ENCODE results near the gene DGCR2.
"Not testable (repeated sequence)": the region's sequence is repeated elsewhere in the genome, so short reads cannot be mapped to it uniquely, and the experiment has no call there.

The DGCR2 gene

DNA sequence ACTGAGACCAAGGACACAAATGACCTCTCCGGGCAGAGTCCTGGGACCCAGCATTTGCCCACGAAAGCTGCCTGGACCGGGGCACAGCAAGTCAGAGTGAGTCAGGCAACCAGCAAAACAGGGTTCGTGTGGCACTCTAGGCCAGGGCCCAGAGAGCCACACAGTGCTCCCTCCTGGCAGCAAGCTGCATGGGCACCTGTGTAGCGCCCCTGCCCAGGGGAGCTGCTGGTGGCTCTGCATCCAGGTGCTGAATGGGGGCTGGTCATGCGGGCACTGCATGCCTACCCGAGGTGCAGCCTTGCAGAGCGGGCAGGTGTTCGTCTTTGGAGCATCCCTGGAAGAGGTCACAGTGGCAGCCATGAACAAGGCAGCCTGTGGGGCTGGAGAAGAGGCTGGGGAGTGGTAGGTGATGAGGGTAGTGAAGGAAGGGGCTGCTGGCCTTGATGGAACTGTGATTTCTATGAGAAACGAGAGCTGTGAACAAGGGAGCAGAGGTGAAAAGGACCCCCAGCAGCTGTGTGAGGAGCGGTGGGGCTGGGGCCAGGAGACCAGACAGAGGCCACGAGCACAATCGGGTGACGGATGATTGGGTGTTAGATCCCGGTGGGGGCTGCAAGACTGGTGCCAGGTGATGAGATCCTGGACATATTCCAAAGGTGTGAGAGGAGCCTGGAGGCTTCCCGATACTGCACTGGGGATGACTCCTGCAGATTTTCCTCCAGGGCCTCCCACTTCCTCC lies 63.3 kb downstream of the DGCR2 start:
- DNase-seq = no peak

GRCh38 chr22:19057999-19058491 lies 64.2 kb downstream of the DGCR2 start:
- no peak for DNase-seq

DNA sequence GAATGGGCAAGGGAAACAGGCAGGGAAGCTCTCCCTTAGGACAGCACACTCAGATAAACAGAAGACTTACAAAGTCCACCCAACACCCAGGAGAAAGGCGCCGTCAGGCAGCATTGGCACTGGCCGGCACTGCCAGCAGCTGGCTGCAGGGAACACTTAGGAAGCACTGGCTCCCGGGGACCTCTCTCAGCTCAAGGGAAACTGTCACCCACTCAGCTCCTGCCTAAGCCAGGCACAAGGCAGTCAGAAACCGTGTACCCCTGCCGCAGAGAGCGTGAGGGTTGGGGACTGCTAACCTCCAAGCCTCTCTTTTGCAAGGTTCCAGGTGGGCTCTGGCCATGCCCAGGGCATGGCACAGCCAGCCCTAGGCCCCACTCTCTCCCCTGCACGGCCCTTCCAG lies 64.7 kb downstream of the DGCR2 start:
- no peak for DNase-seq

DNA sequence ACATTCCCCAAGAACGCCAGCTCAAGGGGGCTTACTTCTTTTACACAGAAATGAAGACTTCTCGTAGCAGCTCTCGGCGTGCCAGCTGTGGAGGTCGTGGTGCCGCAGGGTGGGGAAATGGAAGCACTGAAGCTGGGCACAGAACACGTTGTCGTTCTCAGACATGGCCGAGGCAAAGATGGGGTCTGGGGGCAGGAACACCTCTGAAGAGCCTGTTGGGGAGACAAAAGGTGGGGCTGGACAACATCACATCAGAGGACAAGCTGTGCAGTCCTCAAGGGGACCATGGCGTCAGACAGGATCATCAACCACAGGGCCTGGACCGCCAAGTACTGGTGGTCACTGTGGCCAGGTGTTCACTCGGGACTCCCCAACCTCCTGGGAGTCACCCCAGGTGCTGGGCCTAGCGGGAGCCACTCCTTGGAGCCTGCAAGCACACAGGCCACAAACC lies 65.2 kb downstream of the DGCR2 start:
- DNase-seq = no peak

DNA sequence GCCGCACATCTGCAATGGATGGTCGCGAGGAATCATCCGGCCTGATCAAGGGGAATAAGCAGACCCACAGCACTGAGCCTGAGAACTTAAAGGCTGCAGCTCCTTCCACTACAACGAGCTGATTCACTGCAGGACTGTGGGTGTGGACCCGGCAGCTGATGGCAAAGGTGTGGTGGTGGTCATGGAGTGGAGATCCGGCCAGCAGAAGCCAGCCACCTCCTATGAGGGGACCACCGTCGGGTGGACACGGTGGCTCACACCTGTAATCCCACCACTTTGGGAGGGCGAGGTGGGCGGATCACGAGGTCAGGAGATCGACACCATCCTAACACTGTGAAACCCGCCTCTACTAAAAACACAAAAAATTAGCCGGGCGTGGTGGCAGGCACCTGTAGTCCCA lies 66.4 kb downstream of the DGCR2 start:
- no peak for DNase-seq

- DNase-seq = no peak
These were observed 69.2 kb downstream of the DGCR2 start for GRCh38 chr22:19052941-19053541.

DNA sequence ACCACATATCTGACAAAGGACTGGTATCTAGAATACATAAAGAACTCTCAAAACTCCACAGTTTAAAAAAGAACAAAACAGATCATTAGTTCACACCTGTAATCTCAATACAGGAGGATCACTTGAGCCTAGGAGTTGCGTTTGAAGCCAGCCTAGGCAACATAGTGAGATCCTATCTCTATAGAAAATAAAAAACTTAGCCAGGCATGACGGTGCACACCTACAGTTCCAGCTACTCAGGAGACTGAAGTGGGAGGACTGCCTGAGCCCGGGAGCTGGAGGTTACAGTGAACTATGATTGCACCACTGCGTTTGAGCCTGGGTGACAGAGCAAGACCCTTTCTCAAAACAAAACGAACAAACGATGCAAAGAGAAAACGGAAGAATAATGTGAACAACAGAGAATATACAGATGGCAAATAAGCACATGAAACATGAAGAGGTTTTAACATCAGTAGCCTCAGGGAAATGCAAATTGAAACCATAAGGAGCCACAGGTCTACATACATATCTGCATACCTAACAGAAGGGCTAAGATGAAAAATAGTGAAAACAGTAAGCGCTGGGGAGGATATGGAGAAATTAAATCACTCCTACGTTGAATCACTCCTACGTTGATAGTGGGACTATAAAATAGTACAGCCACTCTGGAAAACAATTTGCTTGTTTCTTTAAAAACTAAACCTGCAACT lies 70.7 kb downstream of the DGCR2 start:
- peak; percentile 54 to 71 for DNase-seq

DNA sequence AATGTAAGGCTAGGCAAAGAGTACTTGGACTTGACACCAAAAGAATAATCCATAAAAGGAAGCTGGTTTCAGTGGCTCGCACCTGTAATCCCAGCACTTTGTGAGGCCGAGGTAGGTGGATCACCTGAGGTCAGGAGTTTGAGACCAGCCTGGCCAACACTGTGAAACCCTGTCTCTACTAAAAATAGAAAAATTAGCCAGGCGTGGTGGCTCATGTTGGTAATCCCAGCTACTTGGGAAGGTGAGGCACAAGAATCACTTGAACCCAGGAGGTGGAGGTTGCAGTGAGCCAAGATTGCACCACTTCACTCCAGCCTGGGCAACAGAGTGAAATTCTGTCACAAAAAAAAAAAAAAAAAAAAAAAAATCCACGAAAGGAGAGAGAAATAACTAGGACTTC lies 71.4 kb downstream of the DGCR2 start:
- DNase-seq = not testable (repeated sequence)

DNA sequence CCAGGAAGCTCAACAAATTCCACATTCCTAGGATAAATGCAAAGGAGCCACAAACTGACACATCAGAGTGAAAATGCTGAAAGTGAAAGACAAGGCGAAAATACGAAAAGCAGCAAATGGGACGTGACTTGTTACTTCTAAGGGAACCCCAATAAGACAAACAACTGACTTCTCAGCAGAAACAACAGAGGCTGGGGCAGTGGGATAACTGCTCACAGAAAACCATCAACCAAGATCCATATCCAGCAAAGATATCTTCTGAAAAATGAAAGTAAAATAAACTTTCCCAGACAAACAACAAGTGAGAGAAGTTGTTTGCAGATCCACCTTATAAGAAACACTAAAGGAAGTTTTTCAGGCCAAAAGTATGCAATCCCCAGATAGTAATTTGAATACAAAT lies 72.1 kb downstream of the DGCR2 start:
- DNase-seq = no peak

GRCh38 chr22:19048531-19048930 lies 73.7 kb downstream of the DGCR2 start:
- DNase-seq = no peak

- DNase-seq = no peak
These were observed 74.2 kb downstream of the DGCR2 start for GRCh38 chr22:19047993-19048392.

- no peak for DNase-seq
These were observed 75.2 kb downstream of the DGCR2 start for GRCh38 chr22:19046719-19047609.

GRCh38 chr22:19046287-19046686 lies 75.9 kb downstream of the DGCR2 start:
- DNase-seq = no peak

GRCh38 chr22:19045094-19045493 lies 77.1 kb downstream of the DGCR2 start:
- no peak for DNase-seq

GRCh38 chr22:19044381-19044780 lies 77.8 kb downstream of the DGCR2 start:
- DNase-seq = no peak

GRCh38 chr22:19043121-19044085 lies 78.8 kb downstream of the DGCR2 start:
- no peak for DNase-seq

DNA sequence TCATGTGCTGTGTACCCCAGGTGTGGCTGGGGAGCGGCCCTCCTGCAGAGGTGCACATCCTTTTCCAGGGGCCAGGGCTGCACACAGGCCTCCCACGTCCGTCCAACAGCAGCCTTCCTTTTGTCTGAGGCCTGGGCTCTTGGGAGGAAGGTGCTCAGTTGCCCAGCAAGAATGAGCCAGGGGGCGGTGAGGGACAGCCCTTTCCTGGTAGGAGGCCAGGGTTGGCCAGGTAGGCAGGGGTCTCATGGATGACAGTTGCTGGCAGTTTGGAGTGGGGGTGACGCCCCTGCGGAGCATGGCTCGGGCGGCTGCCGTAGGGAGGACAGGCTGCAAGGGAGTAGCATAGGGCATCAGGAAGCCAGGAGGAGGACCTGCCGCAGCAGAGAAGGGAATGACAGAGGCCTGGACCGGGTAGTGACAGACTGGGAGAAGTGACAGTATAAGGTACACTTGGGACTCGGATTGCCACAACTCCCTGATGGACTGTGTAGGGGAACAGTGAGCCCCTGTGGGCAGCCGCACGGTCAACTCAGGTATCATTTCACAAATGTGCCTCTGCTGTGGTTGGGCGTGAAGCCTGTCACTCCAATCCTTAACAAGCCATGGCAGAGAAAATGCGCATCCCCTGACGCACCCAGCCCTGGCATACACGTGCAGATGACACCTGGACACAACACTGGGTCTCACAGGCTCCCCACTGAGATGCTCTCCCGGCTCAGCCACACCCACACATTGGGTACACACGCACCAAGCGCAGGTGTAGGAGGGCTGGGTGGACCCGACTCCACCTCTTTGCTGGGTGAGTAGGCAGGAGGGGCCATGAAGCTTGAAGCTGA lies 79.7 kb downstream of the DGCR2 start:
- DNase-seq = no peak

- no peak for DNase-seq
These were observed 80.5 kb downstream of the DGCR2 start for GRCh38 chr22:19041704-19042074.

- no peak for DNase-seq
These were observed 81.1 kb downstream of the DGCR2 start for GRCh38 chr22:19040888-19041703.

- no peak for DNase-seq
These were observed 81.8 kb downstream of the DGCR2 start for GRCh38 chr22:19040391-19040861.

All from NCI-H526 (cell line).